Gastroesophageal sphincter (tissue), 3 donors: ENCODE measurements around the gene SEL1L.

Experiments used
- EP300 ChIP-seq: sonication (generic); formaldehyde crosslinking; IDR thresholded peaks from one replicate; pipeline ENCODE4 v1.6.1; 2017; ENCODE audit warnings: antibody characterized with exemption, mild to moderate bottlenecking
- POLR2A ChIP-seq, 2 donors: fragments of 450-650 bp; IDR thresholded peaks; one replicate each; pipeline ENCODE4 v1.6.1; 2017; ENCODE audit warnings: antibody characterized with exemption in 2 of 2, mild to moderate bottlenecking in 2 of 2, moderate library complexity in 1 of 2
- POLR2AphosphoS5 ChIP-seq: sonication (generic); formaldehyde crosslinking; IDR thresholded peaks from one replicate; pipeline ENCODE4 v1.6.1; 2017; ENCODE audit warnings: antibody characterized with exemption
- TF ChIP-seq, protein P1 (sequence below), 4 experiments: fragments of 200-600 bp in 2 of 4; fragments of 450-650 bp in 2 of 4; sonication (generic) in 1 of 4; IDR thresholded peaks; one replicate each; pipeline ENCODE4 v1.5.1; 2017 to 2019; ENCODE audit warnings: antibody characterized with exemption in 4 of 4, mild to moderate bottlenecking in 2 of 4, moderate library complexity in 2 of 4

DNA sequence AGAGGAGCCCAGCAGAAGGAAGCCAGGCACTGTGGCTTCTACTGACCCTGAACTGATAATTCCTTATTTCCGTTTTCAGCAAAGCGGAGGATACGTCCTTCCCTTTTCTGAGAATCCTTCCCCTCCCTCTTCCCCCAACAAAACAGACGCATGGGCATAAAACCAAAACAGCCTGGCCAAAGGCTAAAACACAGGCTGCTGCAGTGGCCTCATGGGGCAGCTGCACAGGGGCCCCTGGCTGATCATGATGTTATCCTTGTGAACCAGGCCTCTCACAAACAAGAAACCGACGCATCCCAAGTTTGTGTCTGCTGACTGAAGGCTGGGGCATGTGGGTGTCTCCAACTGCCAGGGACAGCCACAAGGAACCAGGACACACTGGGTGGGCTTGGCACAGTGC is 110.1 kb downstream of the SEL1L start:
- TF ChIP-seq POLR2AphosphoS5 (no peak), POLR2A (IDR thresholded peaks at IDR 0.05) (no peak), EP300 (no peak)
- TF ChIP-seq, protein P1, sequence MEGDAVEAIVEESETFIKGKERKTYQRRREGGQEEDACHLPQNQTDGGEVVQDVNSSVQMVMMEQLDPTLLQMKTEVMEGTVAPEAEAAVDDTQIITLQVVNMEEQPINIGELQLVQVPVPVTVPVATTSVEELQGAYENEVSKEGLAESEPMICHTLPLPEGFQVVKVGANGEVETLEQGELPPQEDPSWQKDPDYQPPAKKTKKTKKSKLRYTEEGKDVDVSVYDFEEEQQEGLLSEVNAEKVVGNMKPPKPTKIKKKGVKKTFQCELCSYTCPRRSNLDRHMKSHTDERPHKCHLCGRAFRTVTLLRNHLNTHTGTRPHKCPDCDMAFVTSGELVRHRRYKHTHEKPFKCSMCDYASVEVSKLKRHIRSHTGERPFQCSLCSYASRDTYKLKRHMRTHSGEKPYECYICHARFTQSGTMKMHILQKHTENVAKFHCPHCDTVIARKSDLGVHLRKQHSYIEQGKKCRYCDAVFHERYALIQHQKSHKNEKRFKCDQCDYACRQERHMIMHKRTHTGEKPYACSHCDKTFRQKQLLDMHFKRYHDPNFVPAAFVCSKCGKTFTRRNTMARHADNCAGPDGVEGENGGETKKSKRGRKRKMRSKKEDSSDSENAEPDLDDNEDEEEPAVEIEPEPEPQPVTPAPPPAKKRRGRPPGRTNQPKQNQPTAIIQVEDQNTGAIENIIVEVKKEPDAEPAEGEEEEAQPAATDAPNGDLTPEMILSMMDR (IDR thresholded peaks at IDR 0.05): no peak
